ENCODE measurements around the gene RABL6.
"Not testable (repeated sequence)": the region's sequence is repeated elsewhere in the genome, so short reads cannot be mapped to it uniquely, and the experiment has no call there.

RABL6 gene

DNA sequence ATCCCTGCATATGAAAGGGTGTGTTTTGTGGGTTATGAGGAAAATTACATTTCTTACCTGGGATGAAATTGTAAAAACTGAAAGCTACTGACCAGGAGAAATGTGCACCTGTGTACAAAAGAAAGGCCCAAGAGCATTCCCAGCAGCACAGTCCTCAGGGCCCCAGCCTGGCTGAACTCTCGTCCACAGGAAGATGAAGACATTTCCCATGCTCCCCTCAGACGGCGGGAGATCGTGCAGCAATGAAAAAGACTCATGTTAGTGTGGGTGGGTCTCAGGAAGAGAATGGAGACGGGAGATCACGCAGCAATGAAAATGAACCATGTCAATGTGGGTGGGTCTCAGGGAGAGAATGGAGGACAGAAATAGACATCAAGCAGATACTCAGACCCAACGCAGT, 30.8 kb upstream of the RABL6 start:
- TF ChIP-seq CTCF (conservative IDR thresholded peaks at IDR 0.05; ENCODE audit: control insufficient read depth, insufficient read depth, low read depth, low read length): no peak
- no peak overlapping the region for H3K4me3 ChIP-seq (ENCODE audit: control insufficient read depth, low read depth, low read length)
- no peak for DNase-seq (ENCODE audit: low read depth)

GRCh38 chr9:136777359-136777758, 30.4 kb upstream of the RABL6 start:
- DNase-seq (ENCODE audit: low read depth): no peak
- no peak overlapping the region for H3K4me3 ChIP-seq (ENCODE audit: control insufficient read depth, low read depth, low read length)
- TF ChIP-seq CTCF (conservative IDR thresholded peaks at IDR 0.05; ENCODE audit: control insufficient read depth, insufficient read depth, low read depth, low read length): no peak

DNA sequence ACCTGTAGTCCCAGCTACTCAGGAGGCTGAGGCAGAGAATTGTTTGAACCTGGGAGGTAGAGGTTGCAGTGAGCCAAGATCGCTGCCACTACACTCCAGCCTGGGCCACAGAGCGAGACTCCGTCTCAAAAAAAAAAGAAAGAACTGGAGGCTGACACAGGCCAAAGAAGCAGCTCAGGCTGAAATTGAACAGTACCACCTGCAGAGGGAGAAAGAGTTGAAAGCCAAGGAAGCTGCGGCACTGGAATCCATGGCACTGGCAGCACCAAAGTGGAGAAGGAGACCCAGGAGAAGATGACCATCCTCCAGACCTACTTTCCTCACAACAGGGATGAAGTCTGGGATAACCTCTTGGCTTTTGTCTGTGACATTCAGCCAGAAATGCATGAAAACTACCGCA, 27.9 kb upstream of the RABL6 start:
- no peak overlapping the region for H3K4me3 ChIP-seq (ENCODE audit: control insufficient read depth, low read depth, low read length)
- DNase-seq (ENCODE audit: low read depth): no peak
- TF ChIP-seq CTCF (conservative IDR thresholded peaks at IDR 0.05; ENCODE audit: control insufficient read depth, insufficient read depth, low read depth, low read length): no peak

GRCh38 chr9:136782452-136782851, 25.3 kb upstream of the RABL6 start:
- H3K4me3 ChIP-seq (ENCODE audit: control insufficient read depth, low read depth, low read length): no peak overlapping the region
- DNase-seq (ENCODE audit: low read depth): no peak
- no peak for TF ChIP-seq CTCF (conservative IDR thresholded peaks at IDR 0.05; ENCODE audit: control insufficient read depth, insufficient read depth, low read depth, low read length)

DNA sequence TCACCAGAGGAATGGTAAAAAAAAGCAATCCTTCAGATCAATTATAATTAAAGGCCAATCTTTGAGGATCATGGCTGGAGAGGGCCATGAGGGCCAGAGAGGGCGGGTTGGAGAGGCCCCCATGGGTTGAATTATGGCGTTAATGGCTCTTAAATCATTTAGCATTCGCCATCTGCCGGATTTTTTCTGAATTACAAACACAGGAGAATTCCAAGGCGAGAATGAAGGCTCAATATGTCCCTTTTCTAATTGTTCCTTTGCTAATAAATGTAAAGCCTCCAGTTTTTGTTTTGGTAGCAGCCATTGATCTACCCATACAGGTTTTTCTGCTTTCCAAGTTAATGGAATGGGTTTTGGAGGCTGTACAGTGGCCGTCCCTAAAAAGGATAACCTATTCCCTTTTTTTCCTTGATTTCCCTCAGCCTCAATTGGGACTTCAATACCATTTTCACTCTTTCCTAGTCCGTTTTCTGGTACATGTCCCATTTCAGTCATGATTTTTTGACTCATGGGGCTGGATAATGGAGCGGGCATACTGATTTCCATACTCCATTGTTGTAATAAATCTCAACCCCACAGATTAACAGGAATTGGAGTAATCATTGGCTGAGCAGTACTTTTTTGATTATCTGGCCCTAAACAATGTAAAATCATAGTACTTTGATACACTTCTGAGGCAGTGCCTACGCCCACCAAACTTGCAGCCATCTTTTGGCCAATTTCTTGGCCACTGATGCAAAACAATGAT, 23.3 kb upstream of the RABL6 start:
- H3K4me3 ChIP-seq (ENCODE audit: control insufficient read depth, low read depth, low read length): no peak overlapping the region
- TF ChIP-seq CTCF (conservative IDR thresholded peaks at IDR 0.05; ENCODE audit: control insufficient read depth, insufficient read depth, low read depth, low read length): peak; percentile 31
- peak; percentile 37 for DNase-seq (ENCODE audit: low read depth)

GRCh38 chr9:136784997-136785361, 22.8 kb upstream of the RABL6 start:
- TF ChIP-seq CTCF (conservative IDR thresholded peaks at IDR 0.05; ENCODE audit: control insufficient read depth, insufficient read depth, low read depth, low read length): no peak
- H3K4me3 ChIP-seq (ENCODE audit: control insufficient read depth, low read depth, low read length): no peak overlapping the region
- DNase-seq (ENCODE audit: low read depth): no peak

DNA sequence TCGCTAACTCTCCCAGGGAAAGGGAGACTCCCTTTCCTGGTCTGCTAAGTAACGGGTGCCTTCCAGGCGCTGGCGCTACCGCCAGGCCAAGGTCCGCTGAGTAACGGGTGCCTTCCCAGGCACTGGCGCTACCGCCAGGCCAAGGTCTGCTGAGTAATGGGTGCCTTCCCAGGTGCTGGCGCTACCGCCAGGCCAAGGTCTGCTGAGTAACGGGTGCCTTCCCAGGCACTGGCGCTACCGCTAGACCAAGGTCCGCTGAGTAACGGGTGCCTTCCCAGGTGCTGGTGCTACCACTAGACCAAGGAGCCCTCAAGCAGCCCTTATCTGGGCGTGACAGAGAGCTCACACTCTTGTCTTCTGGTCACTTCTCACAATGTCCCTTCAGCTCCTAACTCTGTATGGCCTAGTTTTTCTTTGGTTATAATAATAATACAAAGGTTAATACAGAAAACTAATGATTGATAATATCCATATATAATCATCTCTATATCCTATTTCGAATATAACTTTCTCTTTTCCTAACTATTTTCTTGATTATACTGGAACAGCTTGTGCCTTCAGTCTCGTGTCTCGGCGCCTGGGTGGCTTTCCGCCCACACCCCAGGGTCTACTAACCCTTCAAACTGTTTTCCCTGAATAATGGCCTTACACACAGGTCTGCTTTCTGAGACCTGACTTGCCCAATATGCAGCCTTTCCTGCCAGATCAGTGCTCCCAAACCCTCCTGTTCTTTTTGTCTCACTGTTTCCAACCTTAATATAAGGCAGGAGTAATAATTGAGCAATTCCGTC, 22.0 kb upstream of the RABL6 start:
- DNase-seq (ENCODE audit: low read depth); H3K4me3 ChIP-seq (ENCODE audit: control insufficient read depth, low read depth, low read length): not testable (repeated sequence)

Data from fibroblast of mammary gland (primary cell).